HEK293 (cell line): ENCODE results near the gene PDF.
A peak's percentile ranks its signal among the peaks of the same experiment; 100 is the strongest.

Experiments used
- ATF2 ChIP-seq: fragments of 450-650 bp; formaldehyde crosslinking; IDR thresholded peaks from 2 replicates; pipeline ENCODE4 v1.5.1; 2016; ENCODE audit warnings: missing biosample characterization, missing genetic modification characterization, low read depth
- CTCF ChIP-seq: fragments of 450-650 bp; formaldehyde crosslinking; IDR thresholded peaks from 2 replicates; pipeline ENCODE4 v1.5.1; 2016; ENCODE audit warnings: missing biosample characterization, missing genetic modification characterization
- GFI1B ChIP-seq: fragments of 450-650 bp; formaldehyde crosslinking; IDR thresholded peaks from 2 replicates; pipeline ENCODE4 v1.5.1; 2016; ENCODE audit warnings: missing biosample characterization, missing genetic modification characterization
- GLIS2 ChIP-seq: fragments of 450-650 bp; formaldehyde crosslinking; IDR thresholded peaks from 2 replicates; pipeline ENCODE4 v1.5.1; 2016; ENCODE audit warnings: missing biosample characterization, missing genetic modification characterization
- KLF10 ChIP-seq: fragments of 450-650 bp; IDR thresholded peaks from 2 replicates; pipeline ENCODE4 v1.5.1; 2018; ENCODE audit warnings: missing biosample characterization, mild to moderate bottlenecking, missing genetic modification characterization
- MEIS1 ChIP-seq: sonication (generic); formaldehyde crosslinking; IDR thresholded peaks from 2 replicates; pipeline ENCODE4 v1.8.1; 2022; ENCODE audit warnings: missing genetic modification reagents, mild to moderate bottlenecking, borderline replicate concordance
- PBX3 ChIP-seq: sonication (generic); formaldehyde crosslinking; IDR thresholded peaks from 2 replicates; pipeline ENCODE4 v1.8.1; 2022; ENCODE audit warnings: mild to moderate bottlenecking, moderate library complexity, missing genetic modification reagents
- PRDM6 ChIP-seq: fragments of 450-650 bp; formaldehyde crosslinking; IDR thresholded peaks from 2 replicates; pipeline ENCODE4 v1.5.1; 2017; ENCODE audit warnings: missing biosample characterization, missing genetic modification characterization
- RBAK ChIP-seq: fragments of 450-650 bp; formaldehyde crosslinking; IDR thresholded peaks from 2 replicates; pipeline ENCODE4 v1.5.1; 2016; ENCODE audit warnings: missing biosample characterization, missing genetic modification characterization
- TRIM28 ChIP-seq: IDR thresholded peaks from 2 replicates; pipeline ENCODE4 v1.6.1; 2011; ENCODE audit warnings: low read length, control low read depth, borderline replicate concordance
- YY1 ChIP-seq: fragments of 450-650 bp; formaldehyde crosslinking; IDR thresholded peaks from 2 replicates; pipeline ENCODE4 v1.5.1; 2018; ENCODE audit warnings: missing biosample characterization, missing genetic modification characterization
- ZBTB11 ChIP-seq: fragments of 450-650 bp; formaldehyde crosslinking; conservative IDR thresholded peaks from 2 replicates; pipeline ENCODE4 v1.5.1; 2016; ENCODE audit warnings: low read depth, missing biosample characterization, missing genetic modification characterization
- ZFP41 ChIP-seq: fragments of 450-650 bp; formaldehyde crosslinking; IDR thresholded peaks from 2 replicates; pipeline ENCODE4 v1.5.1; 2016; ENCODE audit warnings: missing biosample characterization, missing genetic modification characterization, borderline replicate concordance
- ZNF146 ChIP-seq: fragments of 450-650 bp; formaldehyde crosslinking; IDR thresholded peaks from 2 replicates; pipeline ENCODE4 v1.5.1; 2016; ENCODE audit warnings: missing biosample characterization, missing genetic modification characterization
- ZNF16 ChIP-seq: fragments of 450-650 bp; formaldehyde crosslinking; IDR thresholded peaks from 2 replicates; pipeline ENCODE4 v1.5.1; 2016; ENCODE audit warnings: low read depth, missing biosample characterization, missing genetic modification characterization
- ZNF175 ChIP-seq: fragments of 450-650 bp; formaldehyde crosslinking; IDR thresholded peaks from 2 replicates; pipeline ENCODE4 v1.5.1; 2016; ENCODE audit warnings: missing biosample characterization, missing genetic modification characterization
- ZNF280C ChIP-seq: fragments of 450-650 bp; formaldehyde crosslinking; IDR thresholded peaks from 2 replicates; pipeline ENCODE4 v1.5.1; 2016; ENCODE audit warnings: missing biosample characterization, missing genetic modification characterization
- ZNF335 ChIP-seq: fragments of 450-650 bp; formaldehyde crosslinking; conservative IDR thresholded peaks from 2 replicates; pipeline ENCODE4 v1.5.1; 2016; ENCODE audit warnings: missing biosample characterization, missing genetic modification characterization
- ZNF398 ChIP-seq: fragments of 450-650 bp; formaldehyde crosslinking; IDR thresholded peaks from 2 replicates; pipeline ENCODE4 v1.5.1; 2017; ENCODE audit warnings: missing biosample characterization, missing genetic modification characterization
- ZNF580 ChIP-seq: fragments of 450-650 bp; formaldehyde crosslinking; IDR thresholded peaks from 2 replicates; pipeline ENCODE4 v1.5.1; 2016; ENCODE audit warnings: missing biosample characterization, missing genetic modification characterization
- ZNF585B ChIP-seq: fragments of 450-650 bp; formaldehyde crosslinking; IDR thresholded peaks from 2 replicates; pipeline ENCODE4 v1.5.1; 2016; ENCODE audit warnings: missing biosample characterization, missing genetic modification characterization
- ZNF621 ChIP-seq: fragments of 450-650 bp; formaldehyde crosslinking; IDR thresholded peaks from 2 replicates; pipeline ENCODE4 v1.5.1; 2017; ENCODE audit warnings: missing biosample characterization, missing genetic modification characterization
- ZNF670 ChIP-seq: fragments of 450-650 bp; formaldehyde crosslinking; IDR thresholded peaks from 2 replicates; pipeline ENCODE4 v1.5.1; 2016; ENCODE audit warnings: missing biosample characterization, missing genetic modification characterization, low read depth
- ZNF837 ChIP-seq: fragments of 450-650 bp; formaldehyde crosslinking; IDR thresholded peaks from 2 replicates; pipeline ENCODE4 v1.5.1; 2016; ENCODE audit warnings: missing biosample characterization, missing genetic modification characterization
- ZSCAN16 ChIP-seq: fragments of 450-650 bp; formaldehyde crosslinking; IDR thresholded peaks from 2 replicates; pipeline ENCODE4 v1.5.1; 2016; ENCODE audit warnings: missing biosample characterization, missing genetic modification characterization

PDF gene

GRCh38 chr16:69311533-69312387 is 18.6 kb downstream of the PDF start (continued):
- TF ChIP-seq ZNF621 (tag by site-specific recombination): no peak
- peak; percentile 33 for TF ChIP-seq ZBTB11 (tag by site-specific recombination)
- no peak for TF ChIP-seq ZNF146 (tag by site-specific recombination)
- no peak for TF ChIP-seq ATF2
- TF ChIP-seq PRDM6: no peak
- peak; percentile 73 for TF ChIP-seq ZNF335 (tag by site-specific recombination)
- TF ChIP-seq ZNF175 (tag by site-specific recombination): no peak
- TF ChIP-seq ZNF398 (tag by site-specific recombination): 0 out of 2 replicates have a peak, but pooled peaks have one; percentile 27
- TF ChIP-seq ZNF837 (tag by site-specific recombination): no peak
- no peak for TF ChIP-seq RBAK (tag by site-specific recombination)
- no peak for TF ChIP-seq ZNF580 (tag by site-specific recombination)
- no peak for TF ChIP-seq YY1 (tag by site-specific recombination)
- no peak for TF ChIP-seq ZSCAN16 (tag by site-specific recombination)
- no peak for TF ChIP-seq ZNF670 (tag by site-specific recombination)
- no peak; the same call in 1 of the 2 replicates for TF ChIP-seq PBX3
- TF ChIP-seq TRIM28: no peak
- TF ChIP-seq MEIS1 (CRISPR knock-in tag): 0 out of 2 replicates have a peak, but pooled peaks have one; percentile 47
- TF ChIP-seq KLF10 (tag by site-specific recombination): no peak; the same call in 1 of the 2 replicates
- TF ChIP-seq ZNF585B (tag by site-specific recombination): no peak
- no peak for TF ChIP-seq ZNF16 (tag by site-specific recombination)
- no peak for TF ChIP-seq GFI1B
- no peak for TF ChIP-seq ZFP41 (tag by site-specific recombination)
- no peak for TF ChIP-seq GLIS2 (tag by site-specific recombination)
- TF ChIP-seq CTCF (tag by site-specific recombination): peak; percentile 85
- no peak for TF ChIP-seq ZNF280C (tag by site-specific recombination)
